A549 treated with AZD9567 at 1 μM for 4 hours (cell line): ENCODE data around the gene FIBIN. TPM values are rescaled to one million over a fixed set of nuclear protein-coding genes. Genes with fewer than 3 reads are reported as not detected.

Experiments
- total RNA-seq: library from RNA; stranded (reverse); fragments of 200-300 nt; extraction: Qiagen RNA extraction; gene quantifications from 5 replicates; pipeline ENCODE4 v1.2.3, GENCODE V29; 2022; ENCODE audit not compliant: insufficient read depth

The FIBIN gene
- not detected in 5 replicates for total RNA-seq

DNA sequence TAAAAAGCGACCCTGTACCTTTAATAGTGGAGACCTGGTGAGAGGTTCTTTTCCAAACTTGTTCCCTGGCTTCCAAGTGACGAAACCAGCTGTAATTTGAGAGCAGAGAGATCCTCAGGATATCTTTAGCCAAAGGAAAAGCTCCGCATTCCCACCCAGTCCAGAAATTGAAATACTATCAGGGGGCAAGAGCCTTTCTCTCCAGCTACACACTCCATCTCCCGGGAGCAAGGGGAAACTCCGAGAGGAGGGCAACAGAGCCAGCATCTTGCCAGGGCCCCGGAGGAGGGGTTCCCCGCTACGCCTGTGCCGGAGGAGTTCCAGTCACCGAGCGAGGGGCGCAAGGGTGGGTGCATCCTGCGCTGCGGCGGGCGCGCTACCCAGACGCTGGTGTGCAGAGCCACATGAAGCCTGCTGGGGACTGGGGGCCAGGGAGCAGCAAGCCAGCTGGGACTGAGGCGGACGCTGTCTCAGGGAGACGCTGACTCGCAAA, at the start of gene FIBIN:
Gene FIBIN (plus strand): TSS at position 148 of the 493 bp plus-strand sequence. CDS start 415 bp downstream, outside the sequence.

DNA sequence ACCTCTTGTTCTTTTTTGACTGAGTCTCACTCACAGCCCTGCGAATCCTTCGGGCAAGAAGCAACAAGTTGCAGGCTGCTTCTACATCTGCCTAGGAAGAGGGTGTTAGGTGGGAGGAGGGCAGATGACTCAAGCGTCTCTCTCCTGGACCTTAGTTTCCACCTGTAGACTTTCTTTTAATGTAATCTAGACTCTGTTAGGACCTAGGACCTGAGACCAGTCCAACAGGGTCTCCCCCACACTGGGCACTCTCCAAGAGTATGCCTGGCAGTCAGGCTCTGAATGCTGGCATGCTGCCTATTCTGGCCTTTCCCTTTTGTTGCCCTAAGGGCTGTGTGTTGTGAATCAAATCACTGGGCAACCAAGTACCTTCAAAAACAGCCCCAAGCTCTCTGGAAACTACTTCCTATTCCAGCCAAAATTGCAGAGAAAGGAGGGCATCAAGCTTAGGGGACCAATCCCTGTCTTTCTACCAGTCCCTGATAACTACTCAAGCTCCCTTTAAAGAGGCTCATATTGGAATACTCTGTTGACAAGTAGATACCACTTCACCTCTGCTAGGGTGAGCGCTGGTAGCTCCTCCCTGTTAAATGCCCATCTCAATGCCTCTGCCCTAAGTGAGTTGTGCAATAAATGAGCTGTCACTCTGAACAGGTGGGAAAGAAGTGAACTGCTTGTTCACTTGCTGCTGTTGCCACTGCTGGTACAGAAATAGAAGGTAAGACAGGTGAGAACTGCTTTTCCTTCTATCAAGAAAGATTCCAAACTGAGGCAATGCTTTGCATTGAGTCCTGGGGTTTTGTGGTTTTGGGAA, 46.6 kb downstream of the FIBIN start, which contains the start of gene BBOX1:
Gene BBOX1 (plus strand): TSS at position 514 of the 814 bp plus-strand sequence. CDS start 14,616 bp downstream, outside the sequence.

Other genes starting within 250 kb of the FIBIN start
- 0.05 TPM in 1 of 5 replicates, not detected in the others for gene BBOX1, start 46.7 kb downstream of the FIBIN start, total RNA-seq